CD14-positive monocyte (primary cell): Measurements from ENCODE around the gene ZNF622. TPM values are rescaled to one million over a fixed set of nuclear protein-coding genes. Genes with fewer than 3 reads are reported as not detected.

Source experiments
- DNase-seq, 3 donors: peaks; one replicate each; pipeline ENCODE4 v3.0.0-alpha.2; 2011 to 2022
- H2AFZ ChIP-seq: 2 replicates; pipeline ENCODE4 v1.6.0; 2012; ENCODE audit warnings: mild to moderate bottlenecking, low read depth, low read length, inconsistent platforms; ENCODE audit not compliant: insufficient read depth, poor library complexity, severe bottlenecking
- H3K27ac ChIP-seq, 2 donors: 1 replicate in 1 of 2; 2 replicates in 1 of 2; pipeline ENCODE4 v1.5.1; 2012 to 2013; ENCODE audit warnings: low read length in 2 of 2, control low read depth in 1 of 2, inconsistent platforms in 1 of 2, low read depth in 1 of 2, mild to moderate bottlenecking in 1 of 2
- H3K27me3 ChIP-seq, 2 donors: one replicate each; pipeline versions ENCODE4 v1.6.0 to v1.6.1; 2011 to 2013; ENCODE audit warnings: low read length in 2 of 2; ENCODE audit not compliant: control insufficient read depth in 2 of 2, insufficient read depth in 2 of 2
- H3K36me3 ChIP-seq, 2 donors: replicated peaks in 1 of 2; 1 replicate in 1 of 2; 2 replicates in 1 of 2; pipeline versions ENCODE4 v1.5.1 to v1.6.1; 2012 to 2013; ENCODE audit warnings: low read length in 2 of 2, control low read depth in 1 of 2, inconsistent platforms in 1 of 2, mild to moderate bottlenecking in 1 of 2; ENCODE audit not compliant: insufficient read depth in 2 of 2, control insufficient read depth in 1 of 2
- H3K4me1 ChIP-seq, 2 donors: 1 replicate in 1 of 2; 2 replicates in 1 of 2; pipeline versions ENCODE4 v1.5.1 to v1.6.1; 2012 to 2013; ENCODE audit warnings: low read length in 2 of 2, control low read depth in 1 of 2, inconsistent platforms in 1 of 2, mild to moderate bottlenecking in 1 of 2, moderate library complexity in 1 of 2; ENCODE audit not compliant: insufficient read depth in 2 of 2, control insufficient read depth in 1 of 2
- H3K4me2 ChIP-seq: replicated peaks from 2 replicates; pipeline ENCODE3; 2012; ENCODE audit warnings: low read length, moderate library complexity, mild to moderate bottlenecking; ENCODE audit not compliant: poor library complexity, severe bottlenecking; ENCODE audit errors: extremely low read depth
- H3K4me3 ChIP-seq, 3 experiments: fragments of 200-600 bp in 1 of 3; sonication (generic) in 1 of 3; replicated peaks in 1 of 3; 1 replicate in 2 of 3; 2 replicates in 1 of 3; pipeline ENCODE4 v1.5.1; 2011 to 2013; ENCODE audit warnings: low read length in 3 of 3, mild to moderate bottlenecking in 3 of 3, control low read depth in 2 of 3, low read depth in 2 of 3, inconsistent platforms in 1 of 3, moderate library complexity in 1 of 3
- H3K79me2 ChIP-seq: 2 replicates; pipeline ENCODE4 v1.6.0; 2012; ENCODE audit warnings: mild to moderate bottlenecking, control low read depth, inconsistent platforms, low read length, moderate library complexity; ENCODE audit not compliant: insufficient read depth
- H3K9ac ChIP-seq: 2 replicates; pipeline ENCODE4 v1.6.0; 2017; ENCODE audit warnings: low read length, mild to moderate bottlenecking; ENCODE audit not compliant: insufficient read depth, poor library complexity, severe bottlenecking
- H3K9me3 ChIP-seq, 2 donors: replicated peaks in 1 of 2; 1 replicate in 1 of 2; 2 replicates in 1 of 2; pipeline versions ENCODE4 v1.5.1 to v1.6.1; 2012 to 2013; ENCODE audit warnings: low read length in 2 of 2, control low read depth in 1 of 2; ENCODE audit not compliant: control insufficient read depth in 1 of 2, insufficient read depth in 1 of 2
- H4K20me1 ChIP-seq: 2 replicates; pipeline ENCODE4 v1.6.0; 2012; ENCODE audit warnings: mild to moderate bottlenecking, low read length, control low read depth, moderate library complexity; ENCODE audit not compliant: insufficient read depth
- H3K27ac Mint-ChIP-seq, 7 donors: one replicate each; pipeline ENCODE4 v1.8.0; 2020; ENCODE audit warnings: mild to moderate bottlenecking in 7 of 7, mixed read lengths in 7 of 7, moderate library complexity in 6 of 7, inconsistent platforms in 2 of 7
- H3K27me3 Mint-ChIP-seq, 3 donors: one replicate each; pipeline ENCODE4 v1.8.0; 2021 to 2022; ENCODE audit warnings: low read depth in 3 of 3, mild to moderate bottlenecking in 3 of 3, mixed read lengths in 3 of 3, moderate library complexity in 3 of 3, inconsistent platforms in 1 of 3
- H3K36me3 Mint-ChIP-seq, 2 donors: one replicate each; pipeline ENCODE4 v1.8.0; 2020; ENCODE audit warnings: mixed read lengths in 2 of 2, inconsistent platforms in 1 of 2, mild to moderate bottlenecking in 1 of 2
- H3K4me1 Mint-ChIP-seq: one replicate; pipeline ENCODE4 v1.8.0; 2020; ENCODE audit warnings: mild to moderate bottlenecking, mixed read lengths
- H3K4me3 Mint-ChIP-seq, 2 donors: one replicate each; pipeline ENCODE4 v1.8.0; 2020; ENCODE audit warnings: mild to moderate bottlenecking in 2 of 2, mixed read lengths in 2 of 2, moderate library complexity in 1 of 2
- H3K9me3 Mint-ChIP-seq, 7 donors: one replicate each; pipeline ENCODE4 v1.8.0; 2020 to 2022; ENCODE audit warnings: mixed read lengths in 7 of 7, mild to moderate bottlenecking in 6 of 7, moderate library complexity in 6 of 7, inconsistent platforms in 2 of 7
- WGBS: methylation state at CpG from one replicate; pipeline ENCODE4 v1.1.5; 2013; ENCODE audit warnings: missing lambda C conversion rate; ENCODE audit not compliant: insufficient coverage; 5-methylcytosine and 5-hydroxymethylcytosine counted together
- intact Hi-C, 2 donors: fragments of 100-400 bp; cut with micrococcal nuclease; formaldehyde crosslinking; loops; one replicate each; pipeline versions ENCODE4 v1.15.0 to v1.15.1; 2023
- polyA plus RNA-seq, 3 donors: library from polyadenylated mRNA; depleted of rRNA in 1 of 3; unstranded in 2 of 3; stranded (reverse) in 1 of 3; fragments of 300-500 nt in 2 of 3; fragments of >200 nt in 1 of 3; fragmentation: Illumina TruSeq in 2 of 3; gene quantifications; 1 replicate in 2 of 3; 2 replicates in 1 of 3; pipeline ENCODE4 v1.2.3, GENCODE V29; 2012 to 2021
- TF ChIP-seq, protein P1 (sequence below): fragments of 200-600 bp; IDR thresholded peaks from one replicate; pipeline ENCODE4 v1.8.0; 2022; ENCODE audit warnings: antibody characterized with exemption, mild to moderate bottlenecking

The ZNF622 gene
- polyA plus RNA-seq, 3 donors = 6.1 to 30.1 (median 25.8) TPM

DNA sequence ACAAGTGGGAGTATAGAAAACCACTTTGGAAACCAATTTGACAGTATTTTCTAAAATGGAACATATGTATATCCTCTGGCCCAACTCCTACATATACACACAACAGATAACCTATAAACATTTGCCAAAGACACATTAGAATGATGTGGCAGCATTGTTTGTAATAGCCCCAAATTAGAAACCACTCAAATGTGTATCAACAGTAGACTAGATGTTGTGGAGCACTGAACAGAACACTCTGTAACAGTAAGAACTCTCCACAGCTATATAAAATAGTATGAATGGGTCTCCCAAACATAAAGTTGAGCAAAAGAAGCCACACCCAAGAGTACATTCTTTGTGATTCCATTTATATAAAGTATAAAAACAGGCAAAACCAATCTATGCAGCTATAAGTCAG is 6.1 kb downstream of the ZNF622 start:
- H3K79me2 ChIP-seq = peaks cover 83% of the 10 kb centered on the region
- no peak overlapping the region for H2AFZ ChIP-seq
- H3K36me3 Mint-ChIP-seq = peaks cover 75 to 81% of the 10 kb centered on the region in 2 donors
- H3K27ac ChIP-seq = peak overlapping the region in 1 of 2 donors; percentile 6
- no peaks in the 10 kb centered on the region for H3K9me3 Mint-ChIP-seq
- DNase-seq = no peak
- no peak overlapping the region for H3K4me3 ChIP-seq
- H3K9ac ChIP-seq = no peak overlapping the region
- TF ChIP-seq, protein P1, sequence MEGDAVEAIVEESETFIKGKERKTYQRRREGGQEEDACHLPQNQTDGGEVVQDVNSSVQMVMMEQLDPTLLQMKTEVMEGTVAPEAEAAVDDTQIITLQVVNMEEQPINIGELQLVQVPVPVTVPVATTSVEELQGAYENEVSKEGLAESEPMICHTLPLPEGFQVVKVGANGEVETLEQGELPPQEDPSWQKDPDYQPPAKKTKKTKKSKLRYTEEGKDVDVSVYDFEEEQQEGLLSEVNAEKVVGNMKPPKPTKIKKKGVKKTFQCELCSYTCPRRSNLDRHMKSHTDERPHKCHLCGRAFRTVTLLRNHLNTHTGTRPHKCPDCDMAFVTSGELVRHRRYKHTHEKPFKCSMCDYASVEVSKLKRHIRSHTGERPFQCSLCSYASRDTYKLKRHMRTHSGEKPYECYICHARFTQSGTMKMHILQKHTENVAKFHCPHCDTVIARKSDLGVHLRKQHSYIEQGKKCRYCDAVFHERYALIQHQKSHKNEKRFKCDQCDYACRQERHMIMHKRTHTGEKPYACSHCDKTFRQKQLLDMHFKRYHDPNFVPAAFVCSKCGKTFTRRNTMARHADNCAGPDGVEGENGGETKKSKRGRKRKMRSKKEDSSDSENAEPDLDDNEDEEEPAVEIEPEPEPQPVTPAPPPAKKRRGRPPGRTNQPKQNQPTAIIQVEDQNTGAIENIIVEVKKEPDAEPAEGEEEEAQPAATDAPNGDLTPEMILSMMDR = no peak
- H4K20me1 ChIP-seq = peaks cover 100% of the 10 kb centered on the region
- H3K4me1 ChIP-seq = peaks cover 25 to 42% of the 10 kb centered on the region in 2 donors
- H3K4me2 ChIP-seq = no peak overlapping the region
- H3K27me3 ChIP-seq = no peaks in the 10 kb centered on the region
- H3K4me1 Mint-ChIP-seq = peaks cover 56% of the 10 kb centered on the region
- peaks cover 79 to 94% of the 10 kb centered on the region in 2 donors for H3K36me3 ChIP-seq
- no peaks in the 10 kb centered on the region for H3K9me3 ChIP-seq
- no peak overlapping the region for H3K4me3 Mint-ChIP-seq
- intact Hi-C loops = loop anchor here in 1 of 2 donors (10.0 kb wide), 1 partner anchor 165 kb away; no protein-coding TSS in a partner anchor
- peak overlapping the region in 1 of 7 donors; percentile 69 for H3K27ac Mint-ChIP-seq
- no peaks in the 10 kb centered on the region for H3K27me3 Mint-ChIP-seq

DNA sequence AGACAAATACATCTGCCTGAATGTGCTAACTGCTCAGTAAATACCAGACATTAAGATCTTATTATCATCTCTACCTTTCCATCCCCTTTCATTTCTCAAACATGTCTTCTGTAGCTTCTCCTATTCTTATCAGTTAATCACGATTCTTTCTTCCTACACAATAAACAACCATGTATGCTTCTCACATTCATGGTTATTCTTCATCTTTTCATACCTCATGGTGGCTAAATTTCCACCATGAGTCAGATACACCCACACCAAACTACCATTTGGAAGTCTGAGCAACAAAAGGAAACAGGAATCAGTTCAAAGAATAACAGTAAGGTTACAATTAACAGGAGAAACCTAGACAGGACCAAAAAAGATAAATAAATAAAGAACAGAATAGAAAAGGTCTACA is 7.7 kb downstream of the ZNF622 start:
- peaks cover 40% of the 10 kb centered on the region for H3K4me1 Mint-ChIP-seq
- H3K79me2 ChIP-seq = peaks cover 78% of the 10 kb centered on the region
- no peaks in the 10 kb centered on the region for H3K27me3 Mint-ChIP-seq
- H3K9ac ChIP-seq = no peak overlapping the region
- H3K27ac Mint-ChIP-seq = peak overlapping the region in 5 of 7 donors; percentile 4 to 76 (median 66)
- WGBS = no CpG with 5 or more reads among the region's 1 CpG
- H3K27ac ChIP-seq = peak overlapping the region in 1 of 2 donors; percentile 87
- H2AFZ ChIP-seq = no peak overlapping the region
- H3K36me3 ChIP-seq = peaks cover 78 to 98% of the 10 kb centered on the region in 2 donors
- H3K4me2 ChIP-seq = no peak overlapping the region
- intact Hi-C loops = loop anchor here in 1 of 2 donors (10.0 kb wide), 1 partner anchor 167 kb away; no protein-coding TSS in a partner anchor
- H3K27me3 ChIP-seq = no peaks in the 10 kb centered on the region
- no peak for DNase-seq
- no peaks in the 10 kb centered on the region for H3K9me3 ChIP-seq
- H3K4me3 Mint-ChIP-seq = no peak overlapping the region
- peaks cover 14 to 26% of the 10 kb centered on the region in 2 donors for H3K4me1 ChIP-seq
- TF ChIP-seq, protein P1 = no peak
- no peak overlapping the region for H3K4me3 ChIP-seq
- H3K9me3 Mint-ChIP-seq = no peaks in the 10 kb centered on the region
- peaks cover 73 to 85% of the 10 kb centered on the region in 2 donors for H3K36me3 Mint-ChIP-seq
- H4K20me1 ChIP-seq = peaks cover 98% of the 10 kb centered on the region
